MCF 10A (cell line): ENCODE results near the gene LRP1B. TPM values are rescaled to one million over a fixed set of nuclear protein-coding genes. Genes with fewer than 3 reads are reported as not detected.
"Not testable (repeated sequence)": the region's sequence is repeated elsewhere in the genome, so short reads cannot be mapped to it uniquely, and the experiment has no call there.

ENCODE experiments used
- BruUV-seq: library from RNA; stranded (reverse); fragments of 400-500 nt; replicated peaks from 2 replicates; lab custom pipeline; 2021; lab: Mats Ljungman, UMichigan
- CTCF ChIA-PET: fragments of 300-600 bp; sonication (Branson Sonifier 250); formaldehyde crosslinking; extraction: SDS; loops from one replicate; lab custom pipeline; 2021; ENCODE audit warnings: antibody characterized with exemption, inconsistent platforms; lab: Yijun Ruan, JAX
- POLR2A ChIA-PET: fragments of 300-600, 350-650 bp; sonication (Branson Sonifier 250); formaldehyde crosslinking; extraction: SDS; loops from one replicate; lab custom pipeline; 2020; ENCODE audit warnings: antibody characterized with exemption, inconsistent platforms; lab: Yijun Ruan, JAX
- DNase-seq: peaks from one replicate; pipeline ENCODE4 v3.0.0-alpha.2; 2018; ENCODE audit not compliant: unreplicated experiment
- H3K27ac Mint-ChIP-seq: one replicate; pipeline ENCODE4 v1.8.0; 2022; ENCODE audit warnings: mild to moderate bottlenecking, low read depth, mixed read lengths; ENCODE audit not compliant: unreplicated experiment
- H3K27me3 Mint-ChIP-seq: one replicate; pipeline ENCODE4 v1.8.0; 2022; ENCODE audit warnings: mixed read lengths; ENCODE audit not compliant: insufficient read depth, unreplicated experiment
- H3K36me3 Mint-ChIP-seq: one replicate; pipeline ENCODE4 v1.8.0; 2022; ENCODE audit warnings: mild to moderate bottlenecking, moderate library complexity, mixed read lengths; ENCODE audit not compliant: insufficient read depth, unreplicated experiment
- H3K4me1 Mint-ChIP-seq: one replicate; pipeline ENCODE4 v1.8.0; 2022; ENCODE audit warnings: mixed read lengths; ENCODE audit not compliant: insufficient read depth, unreplicated experiment
- H3K4me3 Mint-ChIP-seq: one replicate; pipeline ENCODE4 v1.8.0; 2022; ENCODE audit warnings: mild to moderate bottlenecking, moderate library complexity, mixed read lengths; ENCODE audit not compliant: unreplicated experiment
- H3K9me3 Mint-ChIP-seq: one replicate; pipeline ENCODE4 v1.8.0; 2022; ENCODE audit warnings: mixed read lengths; ENCODE audit not compliant: unreplicated experiment
- intact Hi-C: fragments of 100-400 bp; cut with micrococcal nuclease; formaldehyde crosslinking; loops from 2 replicates; pipeline ENCODE4 v1.14.1; 2022
- total RNA-seq: library from RNA; stranded (reverse); gene quantifications from 2 replicates; pipeline ENCODE4 v1.2.3, GENCODE V29; 2022
- TF ChIP-seq, protein P1 (sequence below): fragments of 200-600 bp; IDR thresholded peaks from one replicate; pipeline ENCODE4 v1.8.0; 2022; ENCODE audit warnings: antibody characterized with exemption, mild to moderate bottlenecking; ENCODE audit not compliant: unreplicated experiment

The LRP1B gene
- total RNA-seq, 1 experiment from 2014 or later: not detected

DNA sequence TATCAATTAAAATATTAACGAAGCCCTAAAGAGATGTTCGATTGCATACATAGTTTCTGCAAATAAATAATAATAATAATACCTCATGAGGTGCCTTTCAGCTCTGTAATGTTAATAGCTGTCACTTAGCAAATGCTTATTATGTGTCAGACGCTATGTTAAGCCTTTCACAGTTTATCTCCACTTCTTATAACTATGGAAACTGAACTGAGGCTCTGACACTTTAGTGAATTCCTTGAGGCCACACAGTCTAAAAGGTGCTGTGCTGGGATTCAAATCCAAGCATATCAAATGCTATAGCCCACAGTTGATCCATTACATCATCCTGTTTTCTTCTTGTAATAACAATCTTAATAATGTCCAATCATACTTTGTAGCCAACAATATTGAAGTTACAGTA is 1779.1 kb downstream of the LRP1B start:
- no TSS peak for BruUV-seq
- H3K27ac Mint-ChIP-seq: no peak overlapping the region
- H3K4me1 Mint-ChIP-seq: no peaks in the 10 kb centered on the region
- intact Hi-C loops: no loop called here
- H3K9me3 Mint-ChIP-seq: no peaks in the 10 kb centered on the region
- DNase-seq: no peak
- ChIA-PET POLR2A (no interaction called here), CTCF (no interaction called here)
- peaks cover 54% of the 10 kb centered on the region for H3K27me3 Mint-ChIP-seq
- TF ChIP-seq, protein P1, sequence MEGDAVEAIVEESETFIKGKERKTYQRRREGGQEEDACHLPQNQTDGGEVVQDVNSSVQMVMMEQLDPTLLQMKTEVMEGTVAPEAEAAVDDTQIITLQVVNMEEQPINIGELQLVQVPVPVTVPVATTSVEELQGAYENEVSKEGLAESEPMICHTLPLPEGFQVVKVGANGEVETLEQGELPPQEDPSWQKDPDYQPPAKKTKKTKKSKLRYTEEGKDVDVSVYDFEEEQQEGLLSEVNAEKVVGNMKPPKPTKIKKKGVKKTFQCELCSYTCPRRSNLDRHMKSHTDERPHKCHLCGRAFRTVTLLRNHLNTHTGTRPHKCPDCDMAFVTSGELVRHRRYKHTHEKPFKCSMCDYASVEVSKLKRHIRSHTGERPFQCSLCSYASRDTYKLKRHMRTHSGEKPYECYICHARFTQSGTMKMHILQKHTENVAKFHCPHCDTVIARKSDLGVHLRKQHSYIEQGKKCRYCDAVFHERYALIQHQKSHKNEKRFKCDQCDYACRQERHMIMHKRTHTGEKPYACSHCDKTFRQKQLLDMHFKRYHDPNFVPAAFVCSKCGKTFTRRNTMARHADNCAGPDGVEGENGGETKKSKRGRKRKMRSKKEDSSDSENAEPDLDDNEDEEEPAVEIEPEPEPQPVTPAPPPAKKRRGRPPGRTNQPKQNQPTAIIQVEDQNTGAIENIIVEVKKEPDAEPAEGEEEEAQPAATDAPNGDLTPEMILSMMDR: no peak
- H3K36me3 Mint-ChIP-seq: no peaks in the 10 kb centered on the region
- H3K4me3 Mint-ChIP-seq: no peak overlapping the region

DNA sequence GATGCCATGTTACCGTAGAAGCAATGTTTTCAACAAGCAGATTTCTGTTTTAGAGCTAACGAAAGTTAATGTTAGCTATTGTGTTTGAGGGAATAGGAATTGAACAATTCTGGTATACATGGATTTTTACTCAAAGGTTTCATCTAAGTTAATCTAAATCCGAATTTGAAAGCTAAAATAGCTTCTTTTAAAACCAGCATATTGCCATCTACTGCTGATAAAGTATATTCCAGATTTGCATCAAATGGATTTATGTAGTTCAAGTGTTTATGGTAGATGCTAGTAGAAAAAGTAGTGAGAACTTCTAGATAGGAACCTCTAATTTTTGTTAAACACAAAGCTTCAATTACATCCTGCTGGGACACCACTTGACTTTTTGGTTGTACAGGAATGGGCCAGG is 1781.1 kb downstream of the LRP1B start:
- BruUV-seq: no TSS peak
- no peaks in the 10 kb centered on the region for H3K4me1 Mint-ChIP-seq
- ChIA-PET POLR2A (no interaction called here), CTCF (no interaction called here)
- DNase-seq: no peak
- peaks cover 66% of the 10 kb centered on the region for H3K27me3 Mint-ChIP-seq
- H3K9me3 Mint-ChIP-seq: no peaks in the 10 kb centered on the region
- H3K27ac Mint-ChIP-seq: no peak overlapping the region
- no peak overlapping the region for H3K4me3 Mint-ChIP-seq
- intact Hi-C loops: no loop called here
- no peaks in the 10 kb centered on the region for H3K36me3 Mint-ChIP-seq
- TF ChIP-seq, protein P1: no peak

DNA sequence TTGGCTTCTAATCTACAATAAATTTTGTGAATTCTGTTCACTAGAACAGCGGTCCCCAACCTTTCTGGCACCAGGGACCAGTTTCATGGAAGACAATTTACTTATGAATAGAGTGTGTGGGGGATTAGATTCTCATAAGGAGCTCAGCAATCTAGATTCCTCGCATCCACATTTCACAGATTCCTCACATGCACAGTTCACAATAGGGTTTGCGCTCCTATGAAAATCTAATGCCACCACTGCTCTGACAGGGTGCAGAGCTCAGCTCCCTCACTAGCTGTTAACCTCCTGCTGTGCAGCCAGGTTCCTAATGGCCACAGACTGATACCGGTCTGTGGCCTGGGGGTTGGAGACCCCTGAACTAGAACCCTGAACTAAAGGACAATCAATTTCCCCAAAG is 1782.0 kb downstream of the LRP1B start:
- TF ChIP-seq, protein P1: no peak
- H3K4me3 Mint-ChIP-seq: no peak overlapping the region
- no TSS peak for BruUV-seq

DNA sequence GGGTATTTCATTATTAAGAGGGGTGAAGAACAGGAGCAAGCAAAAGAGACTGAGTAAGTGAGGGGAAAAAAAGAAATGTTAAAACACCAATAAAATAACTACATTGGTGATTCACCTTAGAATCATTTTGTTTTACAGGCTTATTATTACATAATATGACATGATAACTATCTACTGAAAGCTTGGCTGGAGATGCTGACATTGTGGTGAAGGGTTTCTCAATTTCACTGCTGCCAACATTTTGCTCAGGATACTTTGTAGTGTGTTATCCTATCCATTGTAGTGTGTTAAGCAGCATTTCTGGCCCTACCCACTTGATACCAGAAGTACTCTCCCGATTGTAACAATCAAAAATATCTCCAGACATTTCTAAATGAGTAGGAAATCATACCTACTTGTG is 1786.0 kb downstream of the LRP1B start:
- Mint-ChIP-seq H3K4me1 (no peaks in the 10 kb centered on the region), H3K36me3 (no peaks in the 10 kb centered on the region), H3K27me3 (peaks cover 62% of the 10 kb centered on the region), H3K4me3 (no peak overlapping the region), H3K27ac (no peak overlapping the region), H3K9me3 (no peaks in the 10 kb centered on the region)
- BruUV-seq: no TSS peak
- intact Hi-C loops: no loop called here
- peak; percentile 27 for DNase-seq
- CTCF ChIA-PET: no interaction called here
- POLR2A ChIA-PET: no interaction called here
- TF ChIP-seq, protein P1: no peak

More for the DNA sequence above, 1782.0 kb downstream of the LRP1B start:
- H3K4me1 Mint-ChIP-seq: no peaks in the 10 kb centered on the region
- H3K27me3 Mint-ChIP-seq: peaks cover 66% of the 10 kb centered on the region
- intact Hi-C loops: no loop called here
- CTCF ChIA-PET: interaction anchor here (0.6 kb wide), 1 partner anchor 357 kb away, joined by 3 read pairs; no protein-coding TSS in a partner anchor
- no peaks in the 10 kb centered on the region for H3K9me3 Mint-ChIP-seq
- no peaks in the 10 kb centered on the region for H3K36me3 Mint-ChIP-seq
- DNase-seq: no peak
- H3K27ac Mint-ChIP-seq: no peak overlapping the region
- POLR2A ChIA-PET: no interaction called here

GRCh38 chr2:140344266-140344665 is 1786.5 kb downstream of the LRP1B start:
- H3K9me3 Mint-ChIP-seq, H3K4me3 Mint-ChIP-seq, POLR2A ChIA-PET, H3K4me1 Mint-ChIP-seq, DNase-seq, H3K27ac Mint-ChIP-seq, CTCF ChIA-PET, intact Hi-C loops, H3K36me3 Mint-ChIP-seq, BruUV-seq: not testable (repeated sequence)
- H3K27me3 Mint-ChIP-seq: peaks cover 67% of the 10 kb centered on the region
